ENCODE data around the gene SERTM1. TPM values are rescaled to one million over a fixed set of nuclear protein-coding genes. Genes with fewer than 3 reads are reported as not detected.

The SERTM1 gene
- total RNA-seq, 2 donors from 2014 or later = 0.11 TPM; not detected in 1

GRCh38 chr13:36685927-36686326, 12.1 kb downstream of the SERTM1 start:
- Histone ChIP-seq H3K9ac (ENCODE audit: low read depth in 2 of 2, low read length in 2 of 2) (no peak overlapping the region), H3K4me3 (no peak overlapping the region), H3K4me1 (no peaks in the 10 kb centered on the region), H3K27ac (no peak overlapping the region), H3K36me3 (no peaks in the 10 kb centered on the region), H3K9me3 (no peaks in the 10 kb centered on the region), H3K27me3 (no peaks in the 10 kb centered on the region)
- no peak for TF ChIP-seq CTCF (IDR thresholded peaks at IDR 0.05)
- no peak for DNase-seq
- intact Hi-C loops (cut with DNase I) = no loop called here

- intact Hi-C loops (cut with DNase I) = no loop called here
- H3K27ac ChIP-seq = no peak overlapping the region
- no peak for TF ChIP-seq CTCF (IDR thresholded peaks at IDR 0.05)
- no peak for DNase-seq
- H3K9me3 ChIP-seq = no peaks in the 10 kb centered on the region
- no peak overlapping the region for H3K4me3 ChIP-seq
- H3K9ac ChIP-seq (ENCODE audit: low read depth in 2 of 2, low read length in 2 of 2) = no peak overlapping the region
- H3K36me3 ChIP-seq = no peaks in the 10 kb centered on the region
- H3K4me1 ChIP-seq = no peaks in the 10 kb centered on the region
- no peaks in the 10 kb centered on the region for H3K27me3 ChIP-seq
These were observed 22.7 kb downstream of the SERTM1 start for GRCh38 chr13:36696410-36697010.

GRCh38 chr13:36700170-36700569, 26.4 kb downstream of the SERTM1 start:
- Histone ChIP-seq H3K9ac (ENCODE audit: low read depth in 2 of 2, low read length in 2 of 2) (no peak overlapping the region), H3K27ac (no peak overlapping the region), H3K9me3 (no peaks in the 10 kb centered on the region), H3K36me3 (no peaks in the 10 kb centered on the region), H3K27me3 (no peaks in the 10 kb centered on the region), H3K4me3 (no peak overlapping the region), H3K4me1 (no peaks in the 10 kb centered on the region)
- intact Hi-C loops (cut with DNase I) = no loop called here
- no peak for DNase-seq
- TF ChIP-seq CTCF (IDR thresholded peaks at IDR 0.05) = no peak

- Histone ChIP-seq H3K9me3 (no peaks in the 10 kb centered on the region), H3K36me3 (no peaks in the 10 kb centered on the region), H3K27me3 (no peaks in the 10 kb centered on the region), H3K4me3 (no peak overlapping the region), H3K27ac (no peak overlapping the region), H3K4me1 (no peaks in the 10 kb centered on the region), H3K9ac (ENCODE audit: low read depth in 2 of 2, low read length in 2 of 2) (no peak overlapping the region)
- intact Hi-C loops (cut with DNase I) = no loop called here
- DNase-seq = no peak
- no peak for TF ChIP-seq CTCF (IDR thresholded peaks at IDR 0.05)
These were observed 32.9 kb downstream of the SERTM1 start for GRCh38 chr13:36706755-36707154.

- Histone ChIP-seq H3K27me3 (no peaks in the 10 kb centered on the region), H3K27ac (no peak overlapping the region), H3K4me1 (no peaks in the 10 kb centered on the region), H3K9ac (ENCODE audit: low read depth in 2 of 2, low read length in 2 of 2) (no peak overlapping the region), H3K4me3 (no peak overlapping the region), H3K36me3 (no peaks in the 10 kb centered on the region), H3K9me3 (no peaks in the 10 kb centered on the region)
- intact Hi-C loops (cut with DNase I) = no loop called here
- no peak for TF ChIP-seq CTCF (IDR thresholded peaks at IDR 0.05)
- no peak for DNase-seq
These were observed 35.5 kb downstream of the SERTM1 start for GRCh38 chr13:36709136-36709890.
